Rectal smooth muscle tissue (tissue), 1 donor: ENCODE measurements around the gene SORCS2.

ENCODE experiments used
- H3K27ac ChIP-seq: one replicate; pipeline ENCODE4 v1.7.0; 2013; ENCODE audit warnings: low read depth, low read length, inconsistent platforms
- H3K27me3 ChIP-seq: one replicate; pipeline ENCODE4 v1.7.0; 2013; ENCODE audit warnings: low read length; ENCODE audit not compliant: control insufficient read depth, insufficient read depth
- H3K36me3 ChIP-seq: one replicate; pipeline ENCODE4 v1.7.0; 2013; ENCODE audit warnings: low read length; ENCODE audit not compliant: control insufficient read depth, insufficient read depth
- H3K4me1 ChIP-seq: one replicate; pipeline ENCODE4 v1.7.0; 2013; ENCODE audit warnings: low read length; ENCODE audit not compliant: control insufficient read depth, insufficient read depth
- H3K4me3 ChIP-seq: one replicate; pipeline ENCODE4 v1.7.0; 2013; ENCODE audit warnings: low read length
- H3K9ac ChIP-seq: one replicate; pipeline ENCODE4 v1.7.0; 2013; ENCODE audit warnings: low read length

The SORCS2 gene

DNA sequence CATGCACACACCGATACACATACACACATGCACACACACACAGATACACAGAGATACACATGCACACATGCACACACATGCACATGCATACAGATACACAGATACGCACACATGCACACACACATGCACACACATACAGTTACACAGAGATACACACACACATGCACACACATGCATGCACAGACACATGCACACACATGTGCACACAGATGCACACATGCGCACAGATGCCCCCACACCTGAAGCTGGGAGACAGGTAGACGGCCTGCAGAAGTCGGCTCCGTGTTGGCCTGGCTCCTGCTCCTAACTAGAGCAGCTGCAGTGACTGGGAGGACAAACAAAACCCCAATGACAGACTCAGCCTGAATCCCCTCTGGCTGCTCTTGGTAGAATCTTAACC is 195.6 kb downstream of the SORCS2 start:
- H3K4me1 ChIP-seq = no peaks in the 10 kb centered on the region
- H3K27ac ChIP-seq = no peak overlapping the region
- no peaks in the 10 kb centered on the region for H3K27me3 ChIP-seq
- no peak overlapping the region for H3K4me3 ChIP-seq
- H3K9ac ChIP-seq = no peak overlapping the region
- H3K36me3 ChIP-seq = no peaks in the 10 kb centered on the region

DNA sequence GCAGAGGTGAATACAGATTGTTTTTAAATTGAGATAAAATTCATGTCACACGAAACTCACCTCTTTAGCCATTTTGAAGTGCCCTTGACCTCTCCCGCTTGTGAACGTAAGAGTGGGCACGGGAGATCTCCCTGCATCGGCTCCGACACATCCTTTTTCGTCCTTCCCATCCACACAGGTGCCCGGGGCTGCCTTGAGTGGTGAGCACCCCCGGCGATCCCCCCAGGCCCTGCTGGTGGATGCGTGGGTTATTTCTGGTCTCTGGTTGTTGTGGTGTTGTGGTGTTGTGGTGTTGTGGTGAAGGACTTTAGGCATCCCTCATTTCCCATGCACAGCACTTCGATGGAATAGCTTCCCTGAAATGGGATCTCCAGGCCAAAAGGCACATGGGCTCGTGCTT is 196.3 kb downstream of the SORCS2 start:
- H3K9ac ChIP-seq = no peak overlapping the region
- H3K36me3 ChIP-seq = no peaks in the 10 kb centered on the region
- no peak overlapping the region for H3K4me3 ChIP-seq
- no peak overlapping the region for H3K27ac ChIP-seq
- no peaks in the 10 kb centered on the region for H3K27me3 ChIP-seq
- H3K4me1 ChIP-seq = no peaks in the 10 kb centered on the region

DNA sequence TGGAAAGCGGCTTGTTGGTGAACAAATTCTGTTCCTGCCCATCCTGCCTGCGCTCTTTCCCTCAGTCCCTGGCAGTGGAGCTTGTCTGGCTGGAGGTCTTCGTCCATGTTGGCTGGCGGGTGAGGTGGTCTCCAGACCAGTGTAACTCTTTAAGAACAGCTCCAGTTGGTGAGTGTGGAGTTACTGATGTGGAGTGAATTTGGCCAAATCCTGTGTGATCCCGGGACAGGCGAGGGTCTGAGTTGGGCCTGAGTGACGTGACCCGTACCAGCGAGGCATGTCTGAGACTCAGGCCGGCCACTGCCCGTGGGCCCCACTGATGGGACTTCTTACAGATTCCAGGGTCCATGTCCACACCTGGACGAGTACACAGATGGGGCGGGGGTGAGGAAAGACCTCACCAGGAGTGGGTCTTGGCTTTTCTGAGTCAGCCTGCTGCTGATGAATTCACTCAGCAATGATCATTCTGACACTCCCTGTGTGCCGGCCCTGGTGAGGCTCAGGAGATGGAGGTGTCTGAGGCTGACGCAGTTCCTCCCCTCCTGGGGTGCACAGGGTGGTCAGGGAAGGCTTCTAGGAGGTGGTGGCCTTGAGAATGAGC is 196.9 kb downstream of the SORCS2 start:
- Histone ChIP-seq H3K36me3 (no peaks in the 10 kb centered on the region), H3K4me3 (no peak overlapping the region), H3K27ac (no peak overlapping the region), H3K9ac (no peak overlapping the region), H3K27me3 (no peaks in the 10 kb centered on the region), H3K4me1 (no peaks in the 10 kb centered on the region)

DNA sequence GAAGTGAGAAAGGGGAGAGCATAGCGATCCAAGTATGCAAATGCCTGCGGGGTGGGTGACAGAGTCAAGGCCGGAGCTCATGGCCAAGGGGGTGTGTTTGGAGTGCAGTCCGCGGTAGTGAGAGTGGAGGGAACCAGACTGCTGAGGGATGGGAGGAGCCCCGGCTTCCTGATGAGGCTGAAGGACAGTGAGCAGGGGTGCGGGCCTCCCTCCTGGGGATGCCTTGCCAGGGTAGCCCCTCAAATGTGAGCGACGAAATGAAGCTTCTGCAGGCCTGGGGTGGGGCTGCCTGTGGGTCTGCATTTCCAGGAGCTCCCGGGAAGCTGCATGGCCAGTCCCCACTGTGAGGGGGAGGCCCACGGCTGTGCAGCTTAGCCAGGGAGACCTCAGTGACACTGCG is 197.4 kb downstream of the SORCS2 start:
- H3K27ac ChIP-seq = no peak overlapping the region
- no peaks in the 10 kb centered on the region for H3K36me3 ChIP-seq

DNA sequence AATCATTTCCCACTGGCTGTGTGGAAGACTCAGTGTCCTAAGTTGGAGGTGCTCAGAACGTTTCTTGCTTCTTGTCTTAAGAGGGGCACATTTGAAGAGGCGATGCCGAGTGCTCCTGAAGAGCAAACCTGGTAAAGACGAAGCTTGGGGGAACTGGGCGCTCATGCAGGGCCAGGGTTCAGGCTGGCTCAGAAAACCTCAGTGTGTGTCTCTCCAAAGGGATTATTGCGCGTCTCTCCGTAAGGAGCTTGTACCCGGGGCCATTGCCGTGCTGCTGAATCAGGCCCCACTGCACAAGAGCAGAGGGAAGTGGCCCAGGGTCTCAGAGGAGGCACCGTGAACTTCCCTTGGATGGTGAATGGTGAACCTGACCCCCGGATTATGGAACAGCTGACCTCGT is 198.0 kb downstream of the SORCS2 start:
- H3K36me3 ChIP-seq = no peaks in the 10 kb centered on the region
- H3K4me3 ChIP-seq = no peak overlapping the region
- H3K9ac ChIP-seq = no peak overlapping the region
- H3K27ac ChIP-seq = no peak overlapping the region
- H3K27me3 ChIP-seq = no peaks in the 10 kb centered on the region
- no peaks in the 10 kb centered on the region for H3K4me1 ChIP-seq

More for the DNA sequence above, 197.4 kb downstream of the SORCS2 start:
- H3K4me3 ChIP-seq = no peak overlapping the region
- H3K27me3 ChIP-seq = no peaks in the 10 kb centered on the region
- no peaks in the 10 kb centered on the region for H3K4me1 ChIP-seq
- no peak overlapping the region for H3K9ac ChIP-seq

DNA sequence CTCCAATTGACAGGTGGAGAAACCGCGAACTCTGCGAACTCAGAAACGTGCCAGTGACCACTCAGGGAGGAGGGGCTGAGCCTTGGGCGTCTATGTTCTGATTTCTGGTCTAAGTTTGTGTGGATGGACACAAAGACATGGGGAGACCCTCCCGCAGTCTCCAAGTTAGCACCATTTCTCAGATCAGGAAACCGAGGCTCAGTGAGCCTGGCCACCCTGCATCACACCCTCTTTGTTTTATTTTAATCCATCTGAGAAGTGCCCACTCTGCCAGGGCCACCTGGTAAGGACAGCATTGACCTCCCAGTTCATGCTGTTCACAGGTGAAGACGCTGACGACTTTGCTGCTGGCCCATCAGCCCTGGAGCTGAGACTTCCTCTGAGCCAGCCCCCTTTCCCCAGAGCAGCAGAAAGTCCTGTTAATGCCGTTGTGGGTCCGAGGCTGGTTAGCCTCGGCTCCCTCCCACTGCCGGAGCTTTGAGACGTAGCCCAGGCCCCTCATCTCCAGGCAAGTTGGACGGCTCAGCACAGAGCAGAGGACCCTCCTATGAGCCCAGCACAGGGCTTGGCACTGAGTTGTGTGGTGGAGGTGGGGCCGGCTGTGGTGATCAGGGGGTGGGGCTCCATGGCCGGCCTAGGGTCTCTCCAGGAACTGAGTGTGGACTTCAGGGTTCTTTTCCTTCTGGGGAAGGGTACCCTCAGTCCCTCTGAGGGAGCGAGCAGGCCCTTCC is 198.7 kb downstream of the SORCS2 start:
- Histone ChIP-seq H3K27ac (no peak overlapping the region), H3K27me3 (no peaks in the 10 kb centered on the region), H3K9ac (no peak overlapping the region), H3K4me3 (no peak overlapping the region), H3K36me3 (no peaks in the 10 kb centered on the region), H3K4me1 (no peaks in the 10 kb centered on the region)

DNA sequence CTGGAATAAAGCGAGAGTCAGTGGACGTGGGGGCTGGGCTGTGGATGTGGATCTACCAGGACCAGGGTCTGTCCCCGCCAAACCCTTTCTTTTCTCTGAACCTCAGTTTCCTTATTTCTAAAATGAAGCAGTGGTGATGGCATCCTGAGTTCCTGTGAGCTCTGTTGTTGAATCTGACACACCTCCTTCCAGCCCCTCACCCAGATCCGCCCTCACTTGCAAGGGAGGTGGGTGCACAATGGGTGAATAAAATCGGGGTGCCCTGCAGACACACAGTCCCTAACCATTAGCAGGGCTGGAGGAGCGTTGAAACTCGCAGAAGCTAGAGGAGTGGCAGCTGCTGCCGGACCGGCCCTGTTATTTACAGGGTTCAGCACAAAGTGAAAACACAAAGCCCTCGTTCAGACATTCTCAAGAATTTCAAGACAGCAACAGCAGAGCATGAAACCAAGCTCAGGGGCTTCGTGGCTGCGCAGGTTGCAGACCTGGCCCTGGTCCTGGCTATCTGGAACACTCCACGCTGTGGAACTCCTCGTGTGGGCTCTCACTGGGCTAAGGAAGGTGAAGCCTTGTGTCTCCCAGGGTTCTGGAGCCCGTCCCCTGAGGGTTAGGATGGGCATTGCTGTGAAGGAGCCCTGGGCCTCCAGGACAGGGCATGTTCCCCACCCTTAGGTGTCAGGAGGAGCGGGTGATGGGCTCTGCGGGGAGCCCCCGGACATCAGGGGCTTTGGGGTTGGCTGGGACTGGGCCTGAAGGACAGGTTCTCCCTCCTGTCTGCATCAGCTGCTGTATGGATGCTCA is 199.5 kb downstream of the SORCS2 start:
- Histone ChIP-seq H3K9ac (no peak overlapping the region), H3K36me3 (no peaks in the 10 kb centered on the region), H3K27me3 (no peaks in the 10 kb centered on the region), H3K27ac (no peak overlapping the region), H3K4me3 (no peak overlapping the region), H3K4me1 (no peaks in the 10 kb centered on the region)

DNA sequence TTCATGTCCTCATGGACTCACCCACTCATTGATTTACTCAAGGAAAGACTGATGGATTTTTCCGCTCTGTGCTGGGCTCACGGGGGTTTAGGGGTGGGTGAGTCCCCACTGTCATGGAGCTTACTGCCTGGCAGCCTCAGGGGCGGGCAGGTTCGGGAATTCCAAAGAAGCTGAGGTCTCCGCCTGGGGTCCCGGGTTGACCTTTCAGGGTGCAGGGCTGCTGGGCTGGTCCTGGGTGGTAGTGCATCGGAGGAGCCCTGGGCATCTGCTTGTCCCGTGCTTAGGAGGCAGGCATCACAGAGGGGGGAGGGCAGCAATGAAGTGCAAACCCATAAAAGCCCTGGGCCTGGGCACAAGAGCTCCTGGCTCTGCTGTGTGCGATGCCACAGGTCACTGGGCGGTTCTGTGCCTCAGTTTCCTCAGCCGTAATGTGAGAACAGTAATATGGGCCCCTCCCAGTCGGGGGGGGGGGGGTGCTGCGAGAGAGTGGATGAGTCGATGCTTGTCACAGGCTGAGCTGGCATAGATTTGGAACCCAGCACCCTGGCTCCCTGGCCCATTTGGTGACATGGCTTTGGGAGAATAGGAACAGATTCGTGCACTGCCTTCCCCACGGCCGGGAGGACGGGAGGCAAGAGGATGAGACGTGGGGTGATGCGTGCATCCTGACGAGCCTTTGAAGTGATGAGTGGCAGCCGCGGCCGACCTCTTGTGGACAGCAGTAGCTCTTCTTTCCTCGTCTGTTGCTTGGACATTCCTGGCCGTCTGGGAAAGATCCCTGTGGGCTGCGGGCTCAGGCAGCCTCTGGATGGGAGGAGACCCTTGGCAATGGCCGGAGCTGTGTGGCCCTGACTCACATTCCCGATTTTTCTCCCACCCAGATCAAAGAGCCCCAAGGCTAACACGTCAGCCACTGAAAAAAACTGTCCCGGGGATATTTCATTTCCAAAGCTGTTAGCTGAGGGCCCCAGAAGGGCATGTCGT is 200.4 kb downstream of the SORCS2 start:
- Histone ChIP-seq H3K36me3 (no peaks in the 10 kb centered on the region), H3K27me3 (no peaks in the 10 kb centered on the region), H3K4me1 (peaks cover 3% of the 10 kb centered on the region), H3K4me3 (no peak overlapping the region), H3K9ac (no peak overlapping the region), H3K27ac (no peak overlapping the region)

DNA sequence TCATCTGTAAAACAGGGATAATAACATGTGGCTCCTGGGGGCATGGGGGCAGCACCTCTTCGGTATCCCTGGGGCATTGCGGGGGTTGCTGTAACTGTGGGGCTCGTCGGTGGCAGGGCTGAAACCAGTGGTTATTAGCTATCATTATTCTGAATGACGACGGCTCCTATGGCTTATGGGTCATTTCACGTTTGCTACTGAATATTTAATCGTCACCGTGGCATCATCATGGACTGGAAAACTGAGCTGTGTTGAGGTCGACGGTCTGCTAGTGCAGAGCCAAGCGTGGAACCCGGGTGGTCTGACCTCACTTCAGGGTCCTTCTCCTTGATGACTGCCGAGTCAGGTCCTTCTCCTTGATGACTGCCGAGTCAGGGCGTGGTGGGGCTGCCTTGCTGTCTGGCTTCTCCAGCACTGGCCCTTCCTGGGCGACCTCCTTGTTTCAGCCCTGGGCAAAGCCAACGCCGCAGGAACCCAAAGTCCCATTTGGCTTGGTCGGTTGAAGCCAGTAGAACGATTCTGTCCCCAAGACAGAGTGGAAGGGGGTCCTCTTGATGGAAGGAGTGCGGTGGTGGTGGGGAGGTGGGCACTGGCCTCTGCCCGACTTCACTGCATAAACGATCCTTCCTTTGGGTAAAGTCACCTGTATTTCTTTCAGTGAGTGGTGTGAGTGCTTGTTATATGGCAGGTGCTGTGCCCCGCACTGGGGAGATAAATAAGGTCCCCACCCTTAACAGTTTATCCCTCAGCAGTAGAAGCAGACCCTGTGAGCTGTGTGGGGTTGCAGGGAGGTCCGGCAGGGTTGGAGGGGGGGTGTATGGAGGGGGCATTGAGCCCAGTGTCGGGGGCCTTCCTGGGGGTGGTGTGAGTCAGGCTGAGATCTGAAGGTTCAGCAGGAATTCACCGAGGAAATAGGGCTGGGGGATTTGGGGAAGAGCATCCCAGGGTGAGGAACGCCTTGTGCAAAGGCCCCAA is 201.6 kb downstream of the SORCS2 start:
- Histone ChIP-seq H3K9ac (no peak overlapping the region), H3K27ac (no peak overlapping the region), H3K27me3 (no peaks in the 10 kb centered on the region), H3K4me1 (peaks cover 4% of the 10 kb centered on the region), H3K36me3 (no peaks in the 10 kb centered on the region), H3K4me3 (no peak overlapping the region)

DNA sequence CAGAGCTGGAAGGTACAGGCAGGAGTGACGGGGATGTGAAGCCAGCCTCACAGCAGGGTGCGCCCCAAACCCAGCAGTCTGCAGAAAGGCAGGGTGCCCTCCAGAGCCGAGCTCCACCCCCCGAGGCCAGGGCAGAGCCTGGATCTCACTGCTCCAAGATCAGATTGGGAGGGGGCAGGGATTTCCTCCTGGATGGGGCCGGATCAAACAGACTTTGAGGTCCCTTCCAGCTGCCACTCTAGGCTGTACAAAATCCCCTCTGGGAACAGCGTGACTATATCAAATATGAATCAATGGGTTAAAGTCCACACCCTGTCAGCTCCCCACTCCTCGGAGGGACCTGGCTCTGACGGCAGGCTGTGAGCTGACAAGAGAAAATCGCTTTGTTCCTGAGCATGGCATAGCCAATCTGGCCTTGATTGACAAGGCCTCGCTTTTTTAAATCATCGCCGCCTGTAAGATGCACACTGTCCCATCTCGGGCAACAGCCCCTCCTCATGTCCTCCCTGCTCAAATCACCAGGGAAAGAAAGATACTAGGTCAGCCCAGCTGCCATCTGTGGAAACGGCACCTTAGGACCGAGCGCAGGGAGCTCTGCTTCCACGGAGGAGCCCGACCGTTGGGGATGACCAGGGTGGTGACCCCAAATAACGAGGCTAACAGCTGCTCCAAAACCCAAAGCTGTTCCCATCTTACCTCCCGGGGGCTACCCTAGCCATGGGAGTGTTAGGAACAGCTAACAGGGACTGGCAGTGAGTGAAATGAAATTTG is 202.5 kb downstream of the SORCS2 start:
- Histone ChIP-seq H3K4me1 (peaks cover 4% of the 10 kb centered on the region), H3K27me3 (no peaks in the 10 kb centered on the region), H3K9ac (no peak overlapping the region)

DNA sequence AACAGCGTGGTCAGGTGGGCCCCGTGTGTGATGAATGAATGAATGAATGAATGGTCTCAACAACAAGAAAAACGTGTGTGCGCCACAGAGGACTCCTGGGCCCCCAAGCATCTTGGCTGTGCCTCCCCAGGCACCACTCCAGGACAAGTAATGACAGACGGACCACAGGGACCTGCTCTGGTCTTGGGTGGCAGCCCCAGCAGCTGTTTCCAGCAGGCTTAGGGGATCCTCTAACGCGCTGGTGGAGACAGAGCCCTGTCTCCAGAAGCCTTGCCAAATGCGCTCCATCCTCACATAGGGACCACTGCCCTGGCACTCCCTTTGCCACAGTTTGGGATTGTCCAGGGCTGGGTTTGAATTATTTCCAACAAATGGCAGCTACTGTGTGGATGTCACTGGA is 203.3 kb downstream of the SORCS2 start:
- Histone ChIP-seq H3K9ac (no peak overlapping the region), H3K27me3 (no peaks in the 10 kb centered on the region), H3K4me1 (peaks cover 4% of the 10 kb centered on the region), H3K4me3 (no peak overlapping the region), H3K27ac (no peak overlapping the region), H3K36me3 (no peaks in the 10 kb centered on the region)

More for the DNA sequence above, 202.5 kb downstream of the SORCS2 start:
- Histone ChIP-seq H3K27ac (no peak overlapping the region), H3K36me3 (no peaks in the 10 kb centered on the region), H3K4me3 (no peak overlapping the region)
